ENCODE results near the gene PTRH1. TPM values are rescaled to one million over a fixed set of nuclear protein-coding genes. Genes with fewer than 3 reads are reported as not detected.

PTRH1 gene
- total and polyA plus RNA-seq, 9 donors: 1.0 to 27.7 (median 11.1) TPM

GRCh38 chr9:127707766-127708165 is 7.7 kb downstream of the PTRH1 start:
- DNase-seq: no peak
- H3K4me1 ChIP-seq (ENCODE audit: insufficient read depth): no peaks in the 10 kb centered on the region
- TF ChIP-seq, protein P1, sequence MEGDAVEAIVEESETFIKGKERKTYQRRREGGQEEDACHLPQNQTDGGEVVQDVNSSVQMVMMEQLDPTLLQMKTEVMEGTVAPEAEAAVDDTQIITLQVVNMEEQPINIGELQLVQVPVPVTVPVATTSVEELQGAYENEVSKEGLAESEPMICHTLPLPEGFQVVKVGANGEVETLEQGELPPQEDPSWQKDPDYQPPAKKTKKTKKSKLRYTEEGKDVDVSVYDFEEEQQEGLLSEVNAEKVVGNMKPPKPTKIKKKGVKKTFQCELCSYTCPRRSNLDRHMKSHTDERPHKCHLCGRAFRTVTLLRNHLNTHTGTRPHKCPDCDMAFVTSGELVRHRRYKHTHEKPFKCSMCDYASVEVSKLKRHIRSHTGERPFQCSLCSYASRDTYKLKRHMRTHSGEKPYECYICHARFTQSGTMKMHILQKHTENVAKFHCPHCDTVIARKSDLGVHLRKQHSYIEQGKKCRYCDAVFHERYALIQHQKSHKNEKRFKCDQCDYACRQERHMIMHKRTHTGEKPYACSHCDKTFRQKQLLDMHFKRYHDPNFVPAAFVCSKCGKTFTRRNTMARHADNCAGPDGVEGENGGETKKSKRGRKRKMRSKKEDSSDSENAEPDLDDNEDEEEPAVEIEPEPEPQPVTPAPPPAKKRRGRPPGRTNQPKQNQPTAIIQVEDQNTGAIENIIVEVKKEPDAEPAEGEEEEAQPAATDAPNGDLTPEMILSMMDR (IDR thresholded peaks at IDR 0.05): no peak
- no peak for TF ChIP-seq POLR2A (IDR thresholded peaks at IDR 0.05)
- no peak for TF ChIP-seq EP300 (IDR thresholded peaks at IDR 0.05)
- no peaks in the 10 kb centered on the region for H3K36me3 ChIP-seq
- H3K9me3 ChIP-seq: no peaks in the 10 kb centered on the region
- intact Hi-C loops (cut with DNase I): no loop called here
- no peak overlapping the region for H3K27ac ChIP-seq
- WGBS, 3 donors: 51 to 61% (median 52%) methylated on average over 5 of the region's 5 CpGs
- no peak overlapping the region for H3K4me3 ChIP-seq
- no peaks in the 10 kb centered on the region for H3K27me3 ChIP-seq

DNA sequence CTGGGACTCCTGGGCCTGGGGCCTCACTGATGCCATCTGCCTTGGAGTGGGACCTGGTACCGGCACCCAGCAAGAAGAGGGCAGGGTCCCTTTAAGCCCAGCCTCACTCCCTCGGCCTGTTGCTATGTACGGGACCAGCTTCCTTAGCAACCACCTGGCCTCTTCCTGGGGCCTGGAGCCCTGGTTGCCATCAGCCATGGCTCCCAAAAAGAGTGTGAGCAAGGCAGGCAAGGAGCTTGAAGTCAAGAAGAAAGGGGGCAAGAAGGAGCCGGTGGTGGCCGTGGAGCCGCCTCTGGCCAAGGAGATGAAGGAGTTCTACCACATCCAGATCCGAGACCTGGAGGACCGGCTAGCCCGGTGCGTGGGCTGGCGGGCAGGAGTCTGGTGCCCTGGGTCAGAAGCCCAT is 8.6 kb downstream of the PTRH1 start, which contains the start of gene CFAP157:
Gene CFAP157, plus strand, starts transcription at position 153 of the 406 bp plus-strand sequence. Its CDS starts 44 bp downstream, at position 197.
- H3K9me3 ChIP-seq: no peaks in the 10 kb centered on the region
- TF ChIP-seq EP300 (IDR thresholded peaks at IDR 0.05) (no peak), POLR2A (IDR thresholded peaks at IDR 0.05) (no peak)
- TF ChIP-seq, protein P1 (IDR thresholded peaks at IDR 0.05): no peak
- 54 to 64% (median 62%) methylated on average over 11 of the region's 11 CpGs for WGBS, 3 donors
- no peaks in the 10 kb centered on the region for H3K27me3 ChIP-seq
- no peak within 1 kb of the TSS for H3K4me3 ChIP-seq
- no peaks in the 10 kb centered on the region for H3K4me1 ChIP-seq (ENCODE audit: insufficient read depth)
- intact Hi-C loops (cut with DNase I): no loop called here
- H3K27ac ChIP-seq: no peak within 1 kb of the TSS
- DNase-seq: no peak
- H3K36me3 ChIP-seq: no peaks in the 10 kb centered on the region

DNA sequence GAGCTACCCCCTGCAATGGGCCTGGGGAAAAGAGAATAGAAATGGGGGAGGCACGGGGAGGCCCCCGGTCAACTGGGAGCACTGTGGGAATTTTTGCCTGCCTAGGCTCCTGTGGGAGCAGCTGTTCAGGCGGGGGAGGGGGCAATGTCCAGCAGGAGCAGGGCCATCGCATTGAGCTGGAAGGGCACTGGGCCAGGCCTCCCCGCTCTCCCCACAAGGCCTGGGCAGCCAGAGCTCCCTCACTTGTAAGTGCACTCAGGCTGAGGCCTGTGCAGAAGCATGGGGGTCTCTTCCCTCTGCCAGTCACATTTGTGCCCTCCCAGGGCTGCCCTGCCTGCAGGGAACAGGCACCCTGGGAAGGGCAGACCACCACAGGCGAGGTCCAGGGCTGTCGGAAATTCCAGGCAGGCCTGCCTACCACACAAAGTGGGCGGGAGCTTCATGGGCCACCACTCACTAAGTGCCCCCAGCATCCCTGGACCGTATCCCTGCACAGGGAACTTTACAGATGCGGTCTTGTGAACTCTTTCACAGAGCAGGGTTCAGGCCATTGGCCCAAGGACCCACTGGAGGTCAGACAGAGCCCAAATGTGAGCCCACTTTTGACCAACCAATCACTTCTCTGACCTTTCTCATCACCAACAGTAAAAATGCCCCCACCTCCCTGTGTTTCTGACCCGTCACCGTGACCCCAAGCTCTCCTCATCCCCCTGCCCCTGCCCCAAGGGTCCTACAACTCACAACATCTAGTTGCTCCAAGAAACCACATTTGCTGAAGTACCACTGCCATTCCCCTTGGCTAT is 9.7 kb downstream of the PTRH1 start:
- H3K27me3 ChIP-seq: no peaks in the 10 kb centered on the region
- 69 to 77% (median 75%) methylated on average over 12 of the region's 12 CpGs for WGBS, 3 donors
- H3K4me1 ChIP-seq (ENCODE audit: insufficient read depth): no peaks in the 10 kb centered on the region
- TF ChIP-seq, protein P1 (IDR thresholded peaks at IDR 0.05): no peak
- TF ChIP-seq POLR2A (IDR thresholded peaks at IDR 0.05) (no peak), EP300 (IDR thresholded peaks at IDR 0.05) (no peak)
- no peak for DNase-seq
- no peaks in the 10 kb centered on the region for H3K9me3 ChIP-seq
- H3K36me3 ChIP-seq: no peaks in the 10 kb centered on the region
- intact Hi-C loops (cut with DNase I): no loop called here
- H3K4me3 ChIP-seq: no peak overlapping the region
- H3K27ac ChIP-seq: no peak overlapping the region

GRCh38 chr9:127703289-127703946 is 12.0 kb downstream of the PTRH1 start:
- 80 to 82% (median 81%) methylated on average over 9 of the region's 9 CpGs for WGBS, 3 donors
- no peak overlapping the region for H3K27ac ChIP-seq
- intact Hi-C loops (cut with DNase I): no loop called here
- TF ChIP-seq POLR2A (IDR thresholded peaks at IDR 0.05): no peak
- no peak for TF ChIP-seq EP300 (IDR thresholded peaks at IDR 0.05)
- TF ChIP-seq, protein P1 (IDR thresholded peaks at IDR 0.05): no peak
- H3K27me3 ChIP-seq: no peaks in the 10 kb centered on the region
- no peak for DNase-seq
- H3K9me3 ChIP-seq: no peaks in the 10 kb centered on the region
- no peak overlapping the region for H3K4me3 ChIP-seq
- H3K4me1 ChIP-seq (ENCODE audit: insufficient read depth): peaks cover under 1% of the 10 kb centered on the region
- no peaks in the 10 kb centered on the region for H3K36me3 ChIP-seq
